HG02943 (cell line): ENCODE results near the gene PSMC6.
"Not testable (repeated sequence)": the region's sequence is repeated elsewhere in the genome, so short reads cannot be mapped to it uniquely, and the experiment has no call there.

Experiments
- ATAC-seq: cut with Tn5 transposase; IDR thresholded peaks from one replicate; pipeline ENCODE4 v1.9.1; 2021; ENCODE audit warnings: mild to moderate bottlenecking, low read depth, moderate library complexity; ENCODE audit not compliant: unreplicated experiment

PSMC6 gene

GRCh38 chr14:52711666-52712065 lies 4.7 kb downstream of the PSMC6 start:
- no peak for ATAC-seq

GRCh38 chr14:52716155-52716554 lies 9.2 kb downstream of the PSMC6 start:
- ATAC-seq = no peak

- no peak for ATAC-seq
Measured at GRCh38 chr14:52723514-52724359, 16.7 kb downstream of the PSMC6 start.

GRCh38 chr14:52724360-52724644 lies 17.3 kb downstream of the PSMC6 start:
- ATAC-seq = no peak

- ATAC-seq = not testable (repeated sequence)
Measured at GRCh38 chr14:52727509-52727908, 20.5 kb downstream of the PSMC6 start.

- ATAC-seq = not testable (repeated sequence)
Measured at GRCh38 chr14:52729035-52729434, 22.0 kb downstream of the PSMC6 start.

GRCh38 chr14:52729585-52729924 lies 22.6 kb downstream of the PSMC6 start:
- ATAC-seq = no peak

GRCh38 chr14:52729925-52730708 lies 23.1 kb downstream of the PSMC6 start, which contains the start of gene STYX:
Gene STYX (plus strand): TSS chr14:52730166. CDS start chr14:52730475, 309 bp downstream.
- ATAC-seq = peak; percentile 93

- ATAC-seq = no peak
Measured at GRCh38 chr14:52730709-52731111, 23.7 kb downstream of the PSMC6 start.

- no peak for ATAC-seq
Measured at GRCh38 chr14:52733824-52734223, 26.8 kb downstream of the PSMC6 start.

GRCh38 chr14:52735921-52736489 lies 29.0 kb downstream of the PSMC6 start:
- ATAC-seq = no peak

- ATAC-seq = no peak
Measured at GRCh38 chr14:52738409-52738808, 31.4 kb downstream of the PSMC6 start.

GRCh38 chr14:52740751-52741150 lies 33.8 kb downstream of the PSMC6 start:
- ATAC-seq = no peak

GRCh38 chr14:52741865-52742264 lies 34.9 kb downstream of the PSMC6 start:
- no peak for ATAC-seq

GRCh38 chr14:52748647-52749292 lies 41.8 kb downstream of the PSMC6 start:
- no peak for ATAC-seq

GRCh38 chr14:52755607-52756316 lies 48.8 kb downstream of the PSMC6 start:
- no peak for ATAC-seq

- no peak for ATAC-seq
Measured at GRCh38 chr14:52759145-52759544, 52.1 kb downstream of the PSMC6 start.

GRCh38 chr14:52762923-52763322 lies 55.9 kb downstream of the PSMC6 start:
- not testable (repeated sequence) for ATAC-seq

GRCh38 chr14:52767058-52767833 lies 60.2 kb downstream of the PSMC6 start:
- no peak for ATAC-seq

GRCh38 chr14:52769887-52770286 lies 62.9 kb downstream of the PSMC6 start:
- ATAC-seq = no peak
